Measurements from ENCODE around the gene AHCYL2. TPM values are rescaled to one million over a fixed set of nuclear protein-coding genes. Genes with fewer than 3 reads are reported as not detected.

AHCYL2 gene
- total RNA-seq, 2 donors from 2014 or later, result 28.3 to 31.4 TPM

- no peak overlapping the region for H3K27ac ChIP-seq
- no peaks in the 10 kb centered on the region for H3K9me3 ChIP-seq
- no peaks in the 10 kb centered on the region for H3K27me3 ChIP-seq (replicated peaks; ENCODE audit: insufficient read depth)
- ATAC-seq (ENCODE audit: insufficient number of reproducible peaks, low FRiP score, low read depth) (no peak), DNase-seq (ENCODE audit: low spot score) (no peak)
- no peak for TF ChIP-seq CTCF (IDR thresholded peaks at IDR 0.05)
- H3K4me1 ChIP-seq (ENCODE audit: control insufficient read depth in 1 of 2, low read depth in 2 of 2), result no peaks in the 10 kb centered on the region
- H3K4me3 ChIP-seq, result no peak overlapping the region
- peaks cover 2% of the 10 kb centered on the region for H3K36me3 ChIP-seq
These were observed 150.5 kb downstream of the AHCYL2 start for GRCh38 chr7:129375141-129375938.

DNA sequence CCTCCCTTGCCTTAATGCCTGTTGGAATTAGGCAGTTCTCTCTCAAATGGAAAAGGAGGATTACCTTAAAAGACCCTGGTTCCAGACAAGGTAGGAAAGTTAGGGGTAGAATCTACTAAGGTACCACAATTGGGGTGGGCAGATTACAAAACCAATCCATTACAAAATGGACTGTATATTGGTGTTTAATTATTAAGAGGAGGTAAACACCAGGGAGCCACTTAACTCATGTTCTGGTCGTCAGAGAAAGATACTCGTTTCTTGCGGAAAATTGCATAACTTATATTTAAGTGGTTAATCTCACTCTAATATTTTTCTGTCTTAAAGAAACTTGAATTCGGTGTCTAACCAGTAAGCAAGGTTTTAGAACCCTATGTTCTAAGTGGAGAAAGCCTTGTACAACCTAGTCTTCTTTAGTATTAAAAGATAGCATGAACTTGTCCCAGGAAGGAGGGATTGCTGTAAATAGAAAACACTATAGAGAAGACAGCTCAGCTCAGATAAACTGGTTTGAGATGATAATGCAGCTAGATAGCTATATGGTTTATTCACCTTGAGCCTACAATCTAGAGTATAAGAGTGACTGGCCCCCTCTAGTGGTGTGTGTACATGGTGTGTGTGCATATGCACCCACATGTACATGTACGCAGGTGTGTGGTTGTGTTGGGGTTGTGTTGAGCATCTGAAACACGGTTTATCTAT is 151.4 kb downstream of the AHCYL2 start:
- Histone ChIP-seq H3K36me3 (peaks cover 2% of the 10 kb centered on the region), H3K27ac (no peak overlapping the region), H3K9me3 (no peaks in the 10 kb centered on the region), H3K27me3 (replicated peaks; ENCODE audit: insufficient read depth) (no peaks in the 10 kb centered on the region), H3K4me3 (no peak overlapping the region), H3K4me1 (ENCODE audit: control insufficient read depth in 1 of 2, low read depth in 2 of 2) (no peaks in the 10 kb centered on the region)
- TF ChIP-seq CTCF (IDR thresholded peaks at IDR 0.05), result no peak
- no peak for DNase-seq (ENCODE audit: low spot score)
- no peak for ATAC-seq (ENCODE audit: insufficient number of reproducible peaks, low FRiP score, low read depth)

- H3K4me3 ChIP-seq, result no peak overlapping the region
- TF ChIP-seq CTCF (IDR thresholded peaks at IDR 0.05), result no peak
- ATAC-seq (ENCODE audit: insufficient number of reproducible peaks, low FRiP score, low read depth), result no peak
- H3K4me1 ChIP-seq (ENCODE audit: control insufficient read depth in 1 of 2, low read depth in 2 of 2), result no peaks in the 10 kb centered on the region
- no peak for DNase-seq (ENCODE audit: low spot score)
- H3K27ac ChIP-seq, result no peak overlapping the region
- no peaks in the 10 kb centered on the region for H3K9me3 ChIP-seq
- peaks cover 2% of the 10 kb centered on the region for H3K36me3 ChIP-seq
- no peaks in the 10 kb centered on the region for H3K27me3 ChIP-seq (replicated peaks; ENCODE audit: insufficient read depth)
These were observed 152.2 kb downstream of the AHCYL2 start for GRCh38 chr7:129376778-129377700.

DNA sequence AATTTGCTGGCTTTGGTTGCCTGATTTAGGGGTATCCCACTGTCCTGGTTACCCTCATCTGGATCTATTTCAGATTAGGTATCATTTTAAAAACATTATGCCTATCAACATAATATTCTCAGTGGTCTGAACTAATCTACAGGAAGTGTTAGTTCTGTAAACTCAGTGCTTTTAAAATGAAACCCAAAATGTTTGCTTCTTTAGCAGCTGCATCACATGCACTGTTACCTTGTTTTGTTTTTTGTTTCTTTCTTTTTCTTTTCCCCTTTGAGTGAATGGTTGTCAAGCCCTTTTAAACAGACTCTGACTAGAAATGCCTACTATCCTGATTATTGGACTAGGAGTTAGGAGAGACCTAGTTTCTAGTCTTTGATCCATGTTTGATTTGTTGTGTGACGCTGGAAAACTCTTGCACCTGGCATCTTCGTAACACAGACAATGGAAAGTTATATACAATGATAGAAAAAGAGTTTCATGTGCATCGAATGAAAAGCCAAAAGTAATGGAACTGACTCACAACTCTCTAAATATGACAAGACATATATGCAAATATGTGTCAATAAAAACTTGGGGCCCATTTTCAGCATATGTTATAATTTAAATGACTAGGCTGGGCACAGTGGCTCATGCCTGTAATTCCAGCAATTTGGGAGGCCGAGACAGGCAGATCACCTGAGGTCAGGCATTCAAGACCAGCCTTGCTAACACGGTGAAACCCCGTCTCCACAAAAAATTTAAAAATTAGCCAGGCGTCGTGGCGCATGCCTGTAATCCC is 157.1 kb downstream of the AHCYL2 start:
- TF ChIP-seq CTCF (IDR thresholded peaks at IDR 0.05), result no peak
- peaks cover 2% of the 10 kb centered on the region for H3K36me3 ChIP-seq
- H3K4me3 ChIP-seq, result no peak overlapping the region
- ATAC-seq (ENCODE audit: insufficient number of reproducible peaks, low FRiP score, low read depth) (no peak), DNase-seq (ENCODE audit: low spot score) (no peak)
- H3K27ac ChIP-seq, result no peak overlapping the region
- no peaks in the 10 kb centered on the region for H3K27me3 ChIP-seq (replicated peaks; ENCODE audit: insufficient read depth)
- H3K9me3 ChIP-seq, result no peaks in the 10 kb centered on the region
- no peaks in the 10 kb centered on the region for H3K4me1 ChIP-seq (ENCODE audit: control insufficient read depth in 1 of 2, low read depth in 2 of 2)

Data from thoracic aorta (tissue), 2 donors.